GM12865 (cell line): ENCODE measurements around the gene CA10.

Experiments used
- DNase-seq: peaks from one replicate; pipeline ENCODE4 v3.0.0; 2010; ENCODE audit warnings: low read depth
- H3K4me3 ChIP-seq: 2 replicates; pipeline ENCODE4 v1.5.1; 2011; ENCODE audit warnings: mild to moderate bottlenecking, low read depth, low read length, control low read depth
- CTCF ChIP-seq: IDR thresholded peaks from 2 replicates; pipeline ENCODE4 v1.5.1; 2011; ENCODE audit warnings: low read length, control low read depth, low read depth, inconsistent platforms; ENCODE audit not compliant: insufficient read depth; ENCODE audit errors: missing control alignments

CA10 gene

DNA sequence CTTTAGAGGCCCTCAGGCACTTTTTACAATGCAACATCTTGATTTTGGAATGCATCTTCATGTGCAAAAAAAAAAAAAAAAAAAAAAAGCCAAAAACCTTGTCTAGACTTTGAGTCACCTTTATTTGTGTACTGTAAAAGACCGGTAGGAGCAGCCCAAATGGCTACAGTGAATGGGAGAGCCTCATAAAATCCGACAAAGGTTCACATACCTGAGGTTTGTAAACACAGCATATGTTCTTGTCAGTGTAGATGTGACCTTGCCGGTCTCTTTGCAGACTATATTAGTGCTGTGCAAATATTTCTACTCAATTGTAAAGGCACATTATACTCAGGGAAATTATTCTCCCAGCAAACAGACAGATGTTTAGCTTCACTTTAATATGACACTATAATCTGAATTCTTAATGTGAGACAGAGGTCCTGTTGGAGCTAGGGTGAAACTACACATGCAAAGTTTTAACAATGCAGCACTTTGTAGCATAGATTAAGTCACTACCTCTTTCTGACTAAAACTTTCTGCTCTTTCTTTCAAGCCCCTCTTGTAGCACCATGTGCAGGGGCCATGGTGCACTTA lies 211.3 kb downstream of the CA10 start:
- H3K4me3 ChIP-seq = no peak overlapping the region
- no peak for TF ChIP-seq CTCF
- no peak for DNase-seq

- DNase-seq = no peak
- no peak overlapping the region for H3K4me3 ChIP-seq
- no peak for TF ChIP-seq CTCF
These were observed 212.2 kb downstream of the CA10 start for GRCh38 chr17:51946311-51946710.

GRCh38 chr17:51941272-51941671 lies 217.2 kb downstream of the CA10 start:
- no peak for TF ChIP-seq CTCF
- no peak overlapping the region for H3K4me3 ChIP-seq
- no peak for DNase-seq

DNA sequence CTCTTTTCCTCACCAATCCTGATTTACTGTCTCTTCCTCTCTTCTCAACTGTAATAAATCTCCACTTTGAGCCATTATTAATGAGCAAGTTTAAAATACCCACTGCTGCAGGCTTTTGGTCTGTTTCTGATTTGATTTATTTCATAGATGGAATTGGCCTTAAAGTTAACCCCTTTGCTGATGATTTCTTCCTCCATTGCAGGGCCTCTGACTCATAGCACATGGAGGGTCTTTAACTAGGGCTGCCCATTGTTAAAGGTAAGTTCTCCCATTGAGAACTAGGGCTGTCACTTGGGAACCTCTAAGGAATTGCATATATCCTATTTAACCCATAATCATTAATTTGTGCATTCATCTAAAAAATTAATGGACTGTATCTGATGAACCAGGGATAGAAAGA lies 221.2 kb downstream of the CA10 start:
- DNase-seq = no peak
- no peak overlapping the region for H3K4me3 ChIP-seq
- no peak for TF ChIP-seq CTCF

DNA sequence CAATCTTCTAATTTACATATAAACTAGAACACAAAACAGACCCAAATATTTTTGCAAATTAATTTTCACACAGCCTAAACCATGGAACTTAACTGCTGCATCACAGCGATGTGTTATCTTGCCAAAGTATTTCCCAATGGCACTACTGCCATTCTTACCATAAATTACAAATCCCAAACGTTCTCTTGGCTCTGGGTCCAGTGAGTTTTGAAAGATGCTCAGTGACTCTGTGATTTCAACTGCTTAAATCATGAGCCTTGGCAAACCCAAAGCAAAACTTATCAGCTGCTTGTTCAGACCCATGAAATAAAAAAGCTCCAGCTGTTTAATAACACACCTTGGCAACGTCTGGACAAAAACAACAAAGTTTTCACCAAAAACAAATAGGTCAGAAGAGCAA lies 223.0 kb downstream of the CA10 start:
- no peak for TF ChIP-seq CTCF
- no peak for DNase-seq
- no peak overlapping the region for H3K4me3 ChIP-seq

- no peak for DNase-seq
- H3K4me3 ChIP-seq = no peak overlapping the region
- TF ChIP-seq CTCF = no peak
These were observed 224.9 kb downstream of the CA10 start for GRCh38 chr17:51933647-51934046.

GRCh38 chr17:51926448-51926847 lies 232.1 kb downstream of the CA10 start:
- DNase-seq = no peak
- no peak for TF ChIP-seq CTCF
- no peak overlapping the region for H3K4me3 ChIP-seq
